H1 (cell line): ENCODE measurements around the gene PCDHB13. TPM values are rescaled to one million over a fixed set of nuclear protein-coding genes. Genes with fewer than 3 reads are reported as not detected.

ENCODE experiments used
- CTCF ChIA-PET: fragments of 300-600 bp; sonication (Branson Sonifier 250); formaldehyde crosslinking; loops from one replicate; lab custom pipeline; 2021; ENCODE audit not compliant: partially characterized antibody; lab: Charles Lee
- POLR2A ChIA-PET: fragments of 300-600 bp; sonication (Branson Sonifier 250); formaldehyde crosslinking; loops from one replicate; lab custom pipeline; 2021; ENCODE audit warnings: inconsistent platforms; ENCODE audit not compliant: partially characterized antibody; lab: Charles Lee
- DNase-seq, 2 experiments: peaks; one replicate each; pipeline versions ENCODE4 v3.0.0 to v3.0.0-alpha.2; 2010 to 2022; ENCODE audit warnings: low spot score in 2 of 2, low read depth in 1 of 2, mixed read lengths in 1 of 2
- FAIRE-seq: peaks from 2 replicates; lab custom pipeline; 2011; peaks lifted over from hg19 to GRCh38; lab: Jason Lieb, UNC
- H2AFZ ChIP-seq: 2 replicates; pipeline ENCODE4 v1.8.1; 2012; ENCODE audit warnings: low read length, inconsistent platforms
- H2AK5ac ChIP-seq: 2 replicates; pipeline ENCODE4 v1.6.1; 2013; ENCODE audit warnings: low read depth, low read length
- H2BK120ac ChIP-seq: replicated peaks from 2 replicates; pipeline ENCODE3; 2013; ENCODE audit warnings: low read depth, low read length, inconsistent platforms
- H2BK12ac ChIP-seq: 2 replicates; pipeline ENCODE4 v1.6.1; 2013; ENCODE audit warnings: low read depth, low read length
- H2BK15ac ChIP-seq: 2 replicates; pipeline ENCODE4 v1.6.1; 2013; ENCODE audit warnings: low read length
- H2BK20ac ChIP-seq: 2 replicates; pipeline ENCODE4 v1.6.1; 2013; ENCODE audit warnings: low read length
- H2BK5ac ChIP-seq: 2 replicates; pipeline ENCODE4 v1.6.1; 2013; ENCODE audit warnings: low read depth, low read length
- H3K14ac ChIP-seq: 2 replicates; pipeline ENCODE4 v1.6.1; 2013; ENCODE audit warnings: inconsistent platforms; ENCODE audit not compliant: insufficient read length
- H3K18ac ChIP-seq: 2 replicates; pipeline ENCODE4 v1.6.1; 2013; ENCODE audit warnings: low read length; ENCODE audit errors: extremely low read depth
- H3K23ac ChIP-seq: 2 replicates; pipeline ENCODE4 v1.6.1; 2013; ENCODE audit warnings: inconsistent platforms; ENCODE audit not compliant: insufficient read length
- H3K23me2 ChIP-seq: 2 replicates; pipeline ENCODE4 v1.6.1; 2013; ENCODE audit warnings: low read depth, low read length
- H3K27ac ChIP-seq: 2 replicates; pipeline ENCODE4 v1.6.1; 2011; ENCODE audit warnings: low read depth, low read length, inconsistent platforms
- H3K27me3 ChIP-seq, 4 experiments: replicated peaks in 1 of 4; 1 replicate in 1 of 4; 2 replicates in 3 of 4; pipeline versions ENCODE4 v1.6.1 to v1.8.1; 2011 to 2013; ENCODE audit warnings: low read length in 3 of 4, mild to moderate bottlenecking in 3 of 4, inconsistent platforms in 2 of 4, mixed read lengths in 2 of 4, moderate library complexity in 1 of 4; ENCODE audit not compliant: control insufficient read depth in 3 of 4, insufficient read depth in 3 of 4; ENCODE audit errors: extremely low read depth in 1 of 4
- H3K36me3 ChIP-seq, 4 experiments: 2 replicates each; pipeline versions ENCODE4 v1.6.1 to v1.8.1; 2011 to 2013; ENCODE audit warnings: mild to moderate bottlenecking in 4 of 4, low read length in 3 of 4, moderate library complexity in 2 of 4, control low read depth in 1 of 4, inconsistent platforms in 1 of 4; ENCODE audit not compliant: insufficient read depth in 4 of 4, control insufficient read depth in 2 of 4
- H3K4ac ChIP-seq: replicated peaks from 2 replicates; pipeline ENCODE3; 2013; ENCODE audit warnings: low read length, low read depth, mixed read lengths, inconsistent platforms; ENCODE audit not compliant: insufficient read length
- H3K4me1 ChIP-seq, 4 experiments: replicated peaks in 1 of 4; 1 replicate in 1 of 4; 2 replicates in 3 of 4; pipeline versions ENCODE4 v1.6.1 to v1.8.1; 2011 to 2013; ENCODE audit warnings: low read length in 3 of 4, inconsistent platforms in 2 of 4, mixed read lengths in 1 of 4; ENCODE audit not compliant: insufficient read depth in 4 of 4, control insufficient read depth in 3 of 4
- H3K4me2 ChIP-seq, 2 experiments: 2 replicates each; pipeline versions ENCODE4 v1.6.1 to v1.8.1; 2011 to 2013; ENCODE audit warnings: low read depth in 2 of 2, low read length in 2 of 2, control low read depth in 1 of 2, inconsistent platforms in 1 of 2, mild to moderate bottlenecking in 1 of 2; ENCODE audit not compliant: insufficient read depth in 1 of 2
- H3K4me3 ChIP-seq, 4 experiments: fragments of 200-600, 300-600 bp in 1 of 4; sonication (generic), shearing (Covaris generic), sonication (Bioruptor Twin) in 1 of 4; 2 replicates each; pipeline versions ENCODE4 v1.5.1 to v1.8.1; 2011 to 2016; ENCODE audit warnings: low read length in 4 of 4, low read depth in 3 of 4, control low read depth in 2 of 4, inconsistent platforms in 2 of 4, mild to moderate bottlenecking in 2 of 4, mixed read lengths in 1 of 4, moderate library complexity in 1 of 4; ENCODE audit not compliant: insufficient read depth in 2 of 4; ENCODE audit errors: extremely low read depth in 1 of 4
- H3K56ac ChIP-seq: replicated peaks from 2 replicates; pipeline ENCODE3; 2013; ENCODE audit warnings: low read depth, mild to moderate bottlenecking, mixed read lengths, low read length, inconsistent platforms; ENCODE audit not compliant: insufficient read length
- H3K79me1 ChIP-seq: 2 replicates; pipeline ENCODE4 v1.6.1; 2013; ENCODE audit warnings: low read depth, low read length, control low read depth
- H3K79me2 ChIP-seq, 2 experiments: 2 replicates each; pipeline versions ENCODE4 v1.6.1 to v1.8.1; 2012 to 2013; ENCODE audit warnings: low read length in 2 of 2, mild to moderate bottlenecking in 2 of 2, inconsistent platforms in 1 of 2; ENCODE audit not compliant: insufficient read depth in 2 of 2, control insufficient read depth in 1 of 2
- H3K9ac ChIP-seq, 4 experiments: replicated peaks in 1 of 4; 1 replicate in 1 of 4; 2 replicates in 3 of 4; pipeline versions ENCODE4 v1.6.1 to v1.8.1; 2011 to 2013; ENCODE audit warnings: low read depth in 3 of 4, low read length in 3 of 4, control low read depth in 2 of 4, mild to moderate bottlenecking in 2 of 4, moderate library complexity in 2 of 4, inconsistent platforms in 1 of 4; ENCODE audit errors: extremely low read depth in 1 of 4
- H3K9me3 ChIP-seq, 2 experiments: 2 replicates each; pipeline versions ENCODE4 v1.6.1 to v1.8.1; 2012 to 2013; ENCODE audit warnings: mild to moderate bottlenecking in 2 of 2, moderate library complexity in 2 of 2, control low read depth in 1 of 2, inconsistent platforms in 1 of 2, low read depth in 1 of 2, low read length in 1 of 2, mixed read lengths in 1 of 2; ENCODE audit not compliant: insufficient read depth in 2 of 2
- H4K20me1 ChIP-seq, 2 experiments: replicated peaks in 1 of 2; 2 replicates each; pipeline versions ENCODE3 to v1.8.1; 2011 to 2013; ENCODE audit warnings: inconsistent platforms in 2 of 2, low read length in 2 of 2, mild to moderate bottlenecking in 1 of 2; ENCODE audit not compliant: insufficient read depth in 2 of 2, control insufficient read depth in 1 of 2
- H4K5ac ChIP-seq: 2 replicates; pipeline ENCODE4 v1.6.1; 2013; ENCODE audit warnings: low read length, low read depth, mixed read lengths, inconsistent platforms; ENCODE audit not compliant: insufficient read length
- H4K8ac ChIP-seq: 2 replicates; pipeline ENCODE4 v1.8.0; 2013; ENCODE audit warnings: mild to moderate bottlenecking, moderate library complexity, low read length, inconsistent platforms; ENCODE audit not compliant: insufficient read depth; ENCODE audit errors: extremely low read depth
- H4K91ac ChIP-seq: replicated peaks from 2 replicates; pipeline ENCODE3; 2013; ENCODE audit warnings: low read length, mixed read lengths, inconsistent platforms; ENCODE audit not compliant: insufficient read length
- GABPA ChIP-seq: IDR thresholded peaks from 2 replicates; pipeline ENCODE4 v1.6.1; 2011; ENCODE audit warnings: mild to moderate bottlenecking, low read length, moderate library complexity, borderline replicate concordance; ENCODE audit not compliant: insufficient read depth
- NRF1 ChIP-seq: IDR thresholded peaks from 2 replicates; pipeline ENCODE4 v1.6.1; 2011; ENCODE audit warnings: mild to moderate bottlenecking, low read depth, low read length, improper control_type of control experiment
- PHF8 ChIP-seq: fragments of 200-600 bp; sonication (generic); conservative IDR thresholded peaks from 2 replicates; pipeline ENCODE4 v1.7.1; 2012; ENCODE audit warnings: low read depth, mild to moderate bottlenecking, inconsistent platforms, low read length, moderate library complexity
- RFX5 ChIP-seq: IDR thresholded peaks from 2 replicates; pipeline ENCODE4 v1.6.1; 2011; ENCODE audit warnings: low read depth, low read length, improper control_type of control experiment, borderline replicate concordance
- SRF ChIP-seq: IDR thresholded peaks from 2 replicates; pipeline ENCODE4 v1.6.1; 2011; ENCODE audit warnings: mild to moderate bottlenecking, low read depth, low read length, moderate library complexity
- SUZ12 ChIP-seq: fragments of 200-600 bp; sonication (generic); IDR thresholded peaks from 2 replicates; pipeline ENCODE4 v1.6.1; 2012; ENCODE audit warnings: mild to moderate bottlenecking, inconsistent platforms, low read length, moderate library complexity, mixed read lengths
- TAF1 ChIP-seq: IDR thresholded peaks from 2 replicates; pipeline ENCODE4 v1.6.1; 2011; ENCODE audit warnings: mild to moderate bottlenecking, low read depth, low read length
- TAF7 ChIP-seq: optimal IDR thresholded peaks from 2 replicates; pipeline ENCODE3; 2011; ENCODE audit warnings: low read depth, mild to moderate bottlenecking, inconsistent platforms, low read length, moderate library complexity, borderline replicate concordance
- TBP ChIP-seq: IDR thresholded peaks from 2 replicates; pipeline ENCODE4 v1.6.1; 2011; ENCODE audit warnings: low read depth, low read length, improper control_type of control experiment
- polyA plus RNA-seq, 7 experiments: library from polyadenylated mRNA; depleted of rRNA in 3 of 7; stranded (reverse) in 5 of 7; unstranded in 2 of 7; fragments of >200 nt in 5 of 7; fragments of 200-250 nt in 2 of 7; gene quantifications; 1 replicate in 5 of 7; 2 replicates in 1 of 7; 4 replicates in 1 of 7; pipeline versions ENCODE4 v1.2.1 to v1.2.3, GENCODE V29; 2011 to 2013; ENCODE audit warnings: missing spikeins in 2 of 7, mixed read lengths in 2 of 7
- total RNA-seq: library from RNA; stranded (reverse); fragmentation: NEBNext Ultra II Directional; extraction: Animal tissue kit (Norgen Biotek cat#: 25700); gene quantifications from 2 replicates; pipeline ENCODE4 v1.2.1, GENCODE V29; 2021
- TF ChIP-seq, protein P1 (sequence below), 3 experiments: IDR thresholded peaks; 1 replicate in 2 of 3; 2 replicates in 1 of 3; pipeline versions ENCODE4 v1.5.1 to v1.6.1; 2011; ENCODE audit warnings: low read length in 3 of 3, mild to moderate bottlenecking in 3 of 3, inconsistent platforms in 2 of 3, low read depth in 1 of 3, moderate library complexity in 1 of 3; ENCODE audit not compliant: insufficient read depth in 1 of 3; ENCODE audit errors: control extremely low read depth in 1 of 3

Gene PCDHB13
- total and polyA plus RNA-seq, 2 of the 8 experiments (the other 6 are each of a cell fraction or from before 2014, with no cell fraction given), result 1.1 to 1.4 TPM

DNA sequence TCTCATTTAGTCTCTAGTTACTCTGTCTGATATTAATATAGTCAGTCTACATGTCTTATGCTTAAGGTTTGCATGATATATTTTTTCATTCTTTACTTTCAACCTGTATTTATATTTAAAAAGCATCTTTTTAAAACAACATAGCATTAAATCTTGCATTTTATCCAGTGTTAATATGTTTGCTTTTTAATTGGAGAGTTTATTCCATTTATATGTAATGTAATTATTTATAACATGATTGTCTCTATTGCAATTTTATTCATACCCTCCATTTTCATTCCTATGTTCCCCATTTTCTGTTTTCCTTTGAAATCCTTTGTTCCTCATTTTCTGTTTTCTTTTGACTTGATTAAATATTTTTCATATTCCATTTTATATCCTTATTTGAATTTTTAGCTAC lies 44.7 kb downstream of the PCDHB13 start:
- Histone ChIP-seq H3K79me1 (no peaks in the 10 kb centered on the region), H3K79me2 (no peaks in the 10 kb centered on the region), H4K20me1 (no peaks in the 10 kb centered on the region), H2BK15ac (no peak overlapping the region), H2BK12ac (no peak overlapping the region), H2AK5ac (no peak overlapping the region), H4K91ac (no peak overlapping the region), H3K23me2 (no peaks in the 10 kb centered on the region), H2BK120ac (no peak overlapping the region), H3K9me3 (peaks cover 56 to 76% of the 10 kb centered on the region in 2 experiments), H3K23ac (no peak overlapping the region), H4K8ac (no peak overlapping the region), H3K27me3 (peaks cover 0 to 2% (median 0%) of the 10 kb centered on the region in 4 experiments; a peak in 1 of 7 replicates), H4K5ac (no peak overlapping the region), H3K4ac (no peak overlapping the region), H3K27ac (no peak overlapping the region), H3K14ac (no peak overlapping the region), H2AFZ (no peak overlapping the region), H2BK20ac (no peak overlapping the region), H3K18ac (no peak overlapping the region), H3K4me1 (no peaks in the 10 kb centered on the region), H2BK5ac (no peak overlapping the region), H3K56ac (no peak overlapping the region), H3K36me3 (peaks cover 0 to 2% (median 0%) of the 10 kb centered on the region in 4 experiments; a peak in 2 of 8 replicates), H3K4me2 (no peak overlapping the region), H3K4me3 (no peak overlapping the region), H3K9ac (no peak overlapping the region)
- FAIRE-seq, result no peak
- POLR2A ChIA-PET, result no interaction called here
- CTCF ChIA-PET, result no interaction called here
- DNase-seq, result no peak
- TF ChIP-seq SUZ12 (no peak), RFX5 (no peak), SRF (no peak), TBP (no peak), TAF1 (no peak), NRF1 (no peak), TAF7 (no peak), GABPA (no peak), PHF8 (no peak)
- TF ChIP-seq, protein P1, sequence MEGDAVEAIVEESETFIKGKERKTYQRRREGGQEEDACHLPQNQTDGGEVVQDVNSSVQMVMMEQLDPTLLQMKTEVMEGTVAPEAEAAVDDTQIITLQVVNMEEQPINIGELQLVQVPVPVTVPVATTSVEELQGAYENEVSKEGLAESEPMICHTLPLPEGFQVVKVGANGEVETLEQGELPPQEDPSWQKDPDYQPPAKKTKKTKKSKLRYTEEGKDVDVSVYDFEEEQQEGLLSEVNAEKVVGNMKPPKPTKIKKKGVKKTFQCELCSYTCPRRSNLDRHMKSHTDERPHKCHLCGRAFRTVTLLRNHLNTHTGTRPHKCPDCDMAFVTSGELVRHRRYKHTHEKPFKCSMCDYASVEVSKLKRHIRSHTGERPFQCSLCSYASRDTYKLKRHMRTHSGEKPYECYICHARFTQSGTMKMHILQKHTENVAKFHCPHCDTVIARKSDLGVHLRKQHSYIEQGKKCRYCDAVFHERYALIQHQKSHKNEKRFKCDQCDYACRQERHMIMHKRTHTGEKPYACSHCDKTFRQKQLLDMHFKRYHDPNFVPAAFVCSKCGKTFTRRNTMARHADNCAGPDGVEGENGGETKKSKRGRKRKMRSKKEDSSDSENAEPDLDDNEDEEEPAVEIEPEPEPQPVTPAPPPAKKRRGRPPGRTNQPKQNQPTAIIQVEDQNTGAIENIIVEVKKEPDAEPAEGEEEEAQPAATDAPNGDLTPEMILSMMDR (IDR thresholded peaks at IDR 0.05; ENCODE audit: control extremely low read depth in 1 of 3, insufficient read depth in 1 of 3, low read depth in 1 of 3, low read length in 3 of 3), result no peak
